GM18502 (cell line): ENCODE results near the gene LRG1.
"Not testable (repeated sequence)": the region's sequence is repeated elsewhere in the genome, so short reads cannot be mapped to it uniquely, and the experiment has no call there.

Experiments
- ATAC-seq: cut with Tn5 transposase; IDR thresholded peaks from one replicate; pipeline ENCODE4 v1.9.1; 2021; ENCODE audit warnings: mild to moderate bottlenecking; ENCODE audit not compliant: unreplicated experiment, poor library complexity

The LRG1 gene

DNA sequence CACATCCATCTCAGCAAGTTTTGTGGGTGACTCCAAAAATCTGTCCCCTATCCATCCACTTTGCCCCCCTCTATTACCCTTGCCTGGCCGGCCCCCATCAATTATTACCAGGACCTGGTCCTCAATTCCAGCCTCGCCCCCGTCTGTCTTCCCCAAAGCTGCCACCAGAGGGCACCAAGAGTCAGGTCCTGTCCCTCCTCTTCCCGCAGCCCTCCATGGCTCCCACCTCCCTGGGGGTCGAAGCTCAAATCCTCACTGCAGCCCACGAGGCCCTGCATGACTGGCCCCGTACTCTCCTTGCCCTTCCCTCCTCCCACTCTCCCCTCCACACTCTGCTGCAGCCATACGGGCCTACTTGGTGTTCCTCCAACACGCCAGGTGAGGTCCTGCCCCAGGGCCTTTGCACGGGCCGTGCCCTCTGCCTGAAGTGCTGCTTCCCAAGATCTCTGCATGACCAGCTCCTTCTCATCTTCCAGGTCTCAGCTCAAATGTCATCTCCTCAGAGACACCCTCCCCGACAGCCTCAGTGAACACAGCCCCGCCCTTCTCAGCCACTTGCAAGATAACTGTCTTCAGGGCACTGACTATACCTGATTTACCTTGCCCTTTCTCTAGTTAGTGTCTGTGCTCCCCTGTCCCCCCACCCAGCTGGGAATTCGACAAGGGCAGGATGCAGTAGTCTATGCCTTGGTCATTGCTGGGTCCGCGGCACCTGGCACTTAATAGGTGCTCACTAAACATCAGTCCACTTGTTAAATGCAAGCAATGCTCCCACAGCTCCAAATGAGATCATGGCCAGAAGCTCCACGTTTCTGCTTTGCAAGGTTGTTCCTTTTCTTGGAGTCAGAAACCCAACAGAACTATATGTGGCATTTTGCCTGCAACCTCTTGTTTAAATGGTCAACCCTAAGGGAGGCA lies 36.4 kb upstream of the LRG1 start:
- no peak for ATAC-seq

DNA sequence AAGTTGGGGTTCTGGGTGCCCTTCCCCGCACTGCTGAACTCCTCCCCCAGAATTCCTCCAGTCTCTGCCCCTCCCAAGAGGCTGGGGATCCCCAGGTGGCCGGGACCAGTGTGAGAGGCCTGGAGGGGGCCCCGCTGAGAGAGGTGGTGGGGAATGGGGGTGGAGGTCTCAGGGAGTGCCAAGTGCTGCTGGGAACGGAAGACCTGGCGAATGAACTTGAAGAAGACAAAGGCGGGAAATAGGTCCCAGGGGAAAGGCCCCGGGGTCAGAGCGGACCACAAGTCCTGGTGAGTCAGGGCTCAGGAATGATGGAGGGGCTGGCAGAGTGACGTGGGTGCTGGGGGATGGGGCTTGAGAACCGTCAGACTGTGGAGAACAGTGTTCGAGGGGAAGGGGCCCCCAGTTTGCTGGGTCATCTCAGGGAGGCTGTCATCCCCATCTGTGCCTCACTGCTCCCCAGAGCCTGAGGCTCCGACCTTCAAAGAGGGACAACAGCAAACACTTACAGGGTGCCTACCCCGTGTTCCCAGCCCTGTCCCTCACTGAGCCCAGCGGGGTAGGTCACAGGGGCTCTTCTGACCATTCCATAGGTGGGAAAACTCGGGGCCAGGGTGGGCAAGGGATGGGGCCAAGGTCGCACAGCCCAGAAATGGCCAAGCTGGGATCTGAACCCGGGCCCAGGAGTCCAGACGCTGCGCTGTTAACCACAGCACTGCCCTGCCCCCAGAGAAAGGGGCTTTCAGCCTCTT lies 35.6 kb upstream of the LRG1 start:
- no peak for ATAC-seq

DNA sequence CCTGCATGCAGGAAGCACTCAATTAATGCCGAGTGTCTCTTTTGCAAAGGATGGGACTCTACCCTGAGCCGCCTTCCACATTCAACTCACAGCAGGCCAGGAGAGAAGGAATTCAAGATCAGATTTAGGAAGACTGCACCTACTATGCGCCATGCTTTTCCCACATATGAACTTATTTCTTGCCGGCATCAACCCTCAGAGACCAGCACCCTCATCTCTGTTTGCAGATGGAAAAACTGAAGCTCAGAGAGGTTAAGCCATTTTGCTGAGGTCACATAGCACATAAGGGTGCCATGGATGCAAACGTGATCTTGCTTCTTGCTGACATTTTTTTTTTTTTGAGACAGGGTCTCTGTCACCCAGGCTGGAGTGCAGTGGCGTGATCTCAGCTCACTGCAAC lies 33.8 kb upstream of the LRG1 start:
- no peak for ATAC-seq

DNA sequence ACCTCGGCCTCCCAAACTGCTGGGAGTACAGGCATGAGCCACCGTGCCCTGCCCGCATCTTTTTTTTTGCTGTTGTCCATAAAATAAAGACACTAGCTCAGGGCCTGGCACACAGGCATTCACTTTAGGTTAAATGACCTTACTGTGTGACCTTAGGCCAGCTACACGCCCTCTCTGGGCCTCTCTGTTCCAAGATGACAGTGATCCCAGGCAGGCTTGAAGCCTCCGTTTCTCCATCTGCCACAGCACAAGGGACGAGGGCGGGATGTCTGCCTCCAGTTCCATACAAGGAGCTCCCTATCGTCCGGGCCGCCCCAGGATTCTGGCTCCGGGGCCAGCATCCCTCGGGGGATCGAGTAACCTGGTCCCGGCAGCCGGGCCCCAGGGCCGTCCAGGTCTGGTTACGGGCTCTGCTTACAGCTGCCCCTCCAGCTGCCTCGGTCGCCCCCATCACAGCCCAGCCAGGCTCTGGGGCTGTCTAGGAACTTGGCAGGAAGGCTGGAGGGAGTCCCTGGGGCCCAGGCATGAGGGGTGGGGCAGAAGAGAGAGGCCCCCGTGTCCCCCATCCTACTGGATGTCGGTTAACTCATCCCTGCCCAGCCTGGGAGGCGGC lies 31.6 kb upstream of the LRG1 start:
- no peak for ATAC-seq

DNA sequence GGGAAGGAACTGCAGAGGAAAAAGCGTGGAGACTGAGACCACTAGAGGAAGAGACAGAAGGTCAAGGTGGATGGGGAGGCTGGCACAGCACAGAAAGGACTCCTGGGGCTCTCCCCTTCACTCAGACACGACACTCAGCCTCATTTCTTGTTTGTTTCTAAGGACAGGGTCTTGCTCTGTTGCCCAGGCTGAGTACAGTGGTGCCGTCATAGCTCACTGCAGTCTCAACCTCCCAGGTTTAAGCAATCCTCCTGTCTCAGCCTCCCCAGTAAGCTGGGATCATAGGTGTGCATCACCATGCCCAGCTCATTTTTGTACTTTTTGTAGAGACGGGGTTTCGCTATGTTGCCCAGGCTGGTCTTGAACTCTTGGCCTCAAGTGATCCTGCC lies 31.1 kb upstream of the LRG1 start:
- no peak for ATAC-seq

DNA sequence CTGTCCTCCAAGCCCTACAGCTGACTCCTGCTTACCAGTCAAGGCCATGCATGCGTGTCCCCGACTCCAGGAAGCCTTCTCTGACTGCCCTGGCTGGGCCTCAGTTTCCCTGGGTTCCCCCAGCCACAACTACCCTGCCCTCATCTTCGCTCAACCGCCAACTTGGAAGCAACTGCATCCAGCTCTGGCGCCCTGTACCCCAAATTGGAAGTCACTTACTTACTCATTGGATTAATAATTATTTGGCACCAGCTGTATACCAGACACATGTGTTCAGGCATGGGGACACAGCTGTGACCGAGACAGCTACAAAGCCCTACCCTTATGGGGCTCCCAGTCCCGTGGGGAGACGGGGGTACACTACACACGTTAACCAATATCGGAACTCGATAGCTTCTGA lies 30.6 kb upstream of the LRG1 start:
- no peak for ATAC-seq

DNA sequence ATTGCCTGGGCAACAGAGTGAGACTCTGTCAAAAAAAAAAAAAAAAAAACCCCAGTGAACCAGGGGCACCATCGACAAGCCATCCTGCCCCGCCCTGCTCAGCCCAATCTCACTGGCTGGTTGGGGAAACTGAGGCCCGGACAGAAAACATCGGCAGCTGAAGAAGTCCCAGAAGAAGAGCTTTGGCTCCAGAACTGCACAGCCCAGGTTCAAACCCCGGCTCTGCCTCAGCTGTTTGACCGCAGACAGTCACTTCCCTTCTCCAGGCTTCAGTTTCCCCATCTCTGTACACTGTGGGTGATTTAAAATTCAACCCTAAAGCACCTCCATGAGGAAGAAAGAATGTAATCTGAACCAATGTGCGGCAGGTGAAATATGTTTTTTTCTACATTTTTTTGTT lies 29.1 kb upstream of the LRG1 start:
- ATAC-seq, result no peak

DNA sequence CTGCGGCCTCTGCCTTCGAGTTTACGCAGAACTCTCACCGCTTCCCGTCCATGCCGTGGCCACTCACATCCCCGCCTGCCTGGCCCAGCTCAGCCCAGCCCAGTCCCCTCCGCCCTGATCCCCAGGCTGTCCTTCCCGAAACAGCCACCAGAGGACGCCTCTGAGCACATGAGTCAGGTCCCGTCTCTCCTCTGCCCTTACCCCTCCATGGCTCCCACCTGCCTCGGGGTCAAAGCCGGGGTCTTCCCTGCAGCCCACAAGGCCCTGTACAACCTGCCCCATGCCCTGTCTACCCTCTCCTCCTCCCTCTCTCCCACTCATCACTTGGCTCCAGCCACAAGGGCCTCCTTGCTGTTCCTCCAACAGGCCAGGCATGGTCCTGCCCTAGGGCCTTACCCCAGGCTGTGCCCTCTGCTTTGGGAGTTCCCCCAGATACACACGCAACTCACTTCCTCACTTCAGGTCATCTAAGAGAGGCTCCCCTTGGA lies 27.8 kb upstream of the LRG1 start:
- no peak for ATAC-seq

DNA sequence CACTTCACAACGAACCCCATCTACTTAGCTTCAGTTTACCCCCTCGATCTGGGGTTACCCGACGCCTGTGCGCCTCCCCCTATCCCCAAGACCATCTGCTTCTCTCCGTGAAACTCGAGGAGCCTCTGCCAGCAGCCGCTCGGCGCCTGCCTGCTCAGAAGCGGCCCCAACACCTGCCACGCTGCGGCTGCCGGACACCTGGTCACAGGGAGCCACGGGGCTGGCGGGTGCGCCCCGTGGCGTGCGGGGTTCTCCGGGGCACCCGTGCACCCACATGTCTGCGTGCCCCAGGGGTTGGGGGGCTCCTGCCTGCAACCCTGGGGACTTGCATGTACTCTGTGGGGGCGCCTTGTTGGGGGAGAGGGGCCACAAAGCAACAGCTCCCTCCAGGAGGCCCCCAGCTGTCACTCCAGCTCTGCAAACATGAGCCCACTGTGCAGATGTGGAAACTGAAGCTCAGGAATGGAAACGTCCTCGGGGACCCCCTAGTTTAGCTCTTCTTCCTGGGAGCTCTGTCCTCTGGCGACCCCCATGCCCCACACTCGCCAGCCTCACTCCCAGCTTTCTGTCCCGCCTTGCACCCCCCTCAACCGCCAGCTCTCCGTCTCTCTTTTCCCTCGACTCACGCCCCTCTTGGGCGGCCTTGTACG lies 26.7 kb upstream of the LRG1 start:
- no peak for ATAC-seq

DNA sequence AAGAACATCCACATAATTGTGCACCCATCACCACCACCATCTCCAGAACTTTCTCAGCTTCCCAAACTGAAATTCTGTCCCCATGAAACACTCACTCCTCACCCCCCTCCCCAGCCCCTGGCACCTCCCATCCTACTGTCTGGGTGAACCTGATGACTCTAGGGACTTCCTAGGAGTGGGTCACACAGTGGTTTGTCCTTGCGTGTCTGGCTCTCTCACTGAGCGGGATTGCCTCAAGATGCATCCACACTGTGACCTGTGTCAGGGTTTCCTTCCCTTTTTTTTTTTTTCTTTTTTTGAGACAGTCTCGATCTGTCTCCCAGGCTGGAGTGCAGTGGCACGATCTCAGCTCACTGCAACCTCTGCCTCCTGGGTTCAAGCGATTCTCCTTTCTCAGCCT lies 23.7 kb upstream of the LRG1 start:
- ATAC-seq, result not testable (repeated sequence)

DNA sequence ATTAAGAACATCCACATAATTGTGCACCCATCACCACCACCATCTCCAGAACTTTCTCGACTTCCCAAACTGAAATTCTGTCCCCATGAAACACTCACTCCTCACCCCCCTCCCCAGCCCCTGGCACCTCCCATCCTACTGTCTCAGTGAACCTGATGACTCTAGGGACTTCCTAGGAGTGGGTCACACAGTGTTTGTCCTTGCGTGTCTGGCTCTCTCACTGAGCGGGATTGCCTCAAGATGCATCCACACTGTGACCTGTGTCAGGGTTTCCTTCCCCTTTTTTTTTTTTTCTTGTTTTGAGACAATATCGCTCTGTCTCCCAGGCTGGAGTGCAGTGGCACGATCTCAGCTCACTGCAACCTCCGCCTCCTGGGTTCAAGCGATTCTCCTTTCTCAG lies 22.2 kb upstream of the LRG1 start:
- not testable (repeated sequence) for ATAC-seq

DNA sequence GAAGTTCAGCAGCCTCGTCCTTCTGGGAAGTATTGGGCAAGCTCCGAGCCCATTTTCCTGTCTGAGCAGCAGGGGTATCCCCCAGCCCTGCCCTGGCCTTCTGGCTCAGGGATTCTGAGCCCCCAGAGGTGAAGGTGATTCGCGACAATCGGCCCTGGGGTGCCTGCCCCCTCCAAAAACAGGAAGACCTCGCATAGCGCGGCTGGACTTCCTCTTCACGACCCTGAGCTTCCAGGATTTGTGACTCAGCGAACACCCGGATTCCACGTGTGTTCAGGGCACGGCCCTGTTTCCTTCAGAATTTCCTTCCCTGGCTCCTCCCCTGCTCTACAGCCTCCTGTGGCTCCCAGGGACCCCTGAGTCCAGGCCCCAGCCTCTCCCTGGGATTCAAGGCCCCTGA lies 19.7 kb upstream of the LRG1 start, which contains the start of gene SEMA6B:
TSS of gene SEMA6B (minus strand) at position 116 of the 400 bp plus-strand sequence. CDS start 1,227 bp downstream, outside the sequence.
- ATAC-seq, result no peak

DNA sequence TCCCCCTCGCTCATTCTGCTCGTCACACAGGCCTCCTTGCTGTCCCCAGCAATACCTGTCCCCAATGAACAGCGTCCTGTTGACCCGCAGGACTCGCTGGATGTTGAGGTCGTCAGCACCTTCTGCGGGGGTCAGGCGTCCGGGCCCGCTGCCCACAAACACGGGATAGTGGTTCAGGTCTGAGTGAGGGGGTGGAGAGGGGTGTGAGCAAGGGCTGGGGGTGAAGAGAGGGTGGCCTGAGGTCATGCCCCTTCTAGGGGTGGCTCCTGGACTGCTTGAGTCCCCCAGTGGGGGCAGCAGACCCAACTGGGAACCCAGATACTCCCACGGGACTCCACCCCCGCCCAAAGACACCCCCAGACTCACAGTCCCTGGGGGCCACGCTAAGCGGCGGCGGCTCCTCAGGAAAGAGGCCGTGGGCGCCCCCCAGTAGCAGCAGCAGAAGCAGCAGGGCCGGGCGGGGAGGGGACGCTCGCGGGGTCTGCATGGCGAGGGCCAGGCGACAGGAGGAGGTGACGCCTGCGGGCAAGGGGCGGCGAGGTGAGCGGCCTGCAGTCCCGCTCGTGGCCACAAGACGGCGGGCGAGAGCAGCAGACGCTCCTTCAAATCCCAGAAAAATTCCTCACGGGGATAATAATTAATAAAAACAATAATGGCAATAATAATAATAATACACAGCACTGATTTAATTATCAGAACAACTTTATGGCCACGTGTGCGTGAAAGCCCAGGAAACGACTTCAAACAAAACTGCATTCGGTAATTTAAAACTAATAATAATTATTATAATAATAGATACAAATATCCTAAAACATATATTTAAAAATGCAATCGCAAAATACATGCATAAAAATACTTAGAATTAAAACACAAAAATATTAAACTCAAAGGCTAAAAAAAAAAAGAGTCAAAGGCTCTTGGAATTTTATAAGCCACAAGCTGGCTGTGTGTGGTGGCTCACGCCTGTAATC lies 18.4 kb upstream of the LRG1 start:
- no peak for ATAC-seq

DNA sequence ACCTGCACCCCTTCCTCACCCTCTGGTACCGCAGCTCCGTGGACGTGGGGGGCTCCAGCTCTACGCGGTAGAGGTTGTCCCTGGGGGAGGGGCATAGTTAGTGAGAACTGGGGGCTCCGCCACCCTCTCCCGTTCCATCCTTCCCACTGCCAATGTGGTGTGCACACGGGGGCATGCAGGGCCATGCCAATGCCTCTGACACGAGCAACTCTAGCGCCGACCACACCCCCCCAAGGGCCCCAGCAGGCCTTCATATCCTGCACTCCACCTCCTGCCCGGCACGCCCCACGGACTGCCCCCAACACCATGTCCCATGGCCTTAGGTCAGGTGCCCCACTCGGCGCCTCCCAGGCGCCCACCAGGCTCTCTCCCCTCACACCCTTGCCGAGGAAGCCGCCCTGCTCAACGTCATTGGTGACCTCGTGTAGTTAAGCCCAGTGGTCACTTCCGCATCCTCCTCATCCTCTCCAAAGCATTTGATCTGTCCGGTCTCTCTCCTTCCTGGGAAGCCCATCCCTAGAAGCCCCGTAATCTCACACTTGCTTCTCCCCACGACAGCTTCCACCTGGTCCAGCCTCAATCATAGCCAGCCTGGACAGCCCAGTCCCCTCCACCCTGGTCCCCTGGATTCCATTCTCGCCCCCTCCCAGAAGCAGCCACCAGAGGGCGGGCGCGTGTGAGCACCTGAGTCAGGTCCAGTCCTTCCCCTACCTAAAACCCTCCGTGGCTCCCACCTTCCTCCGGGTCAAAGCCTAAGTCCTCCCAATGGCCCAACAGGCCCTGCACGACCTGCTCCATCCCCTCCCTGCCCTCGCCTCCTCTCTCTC lies 17.5 kb upstream of the LRG1 start:
- ATAC-seq, result no peak

DNA sequence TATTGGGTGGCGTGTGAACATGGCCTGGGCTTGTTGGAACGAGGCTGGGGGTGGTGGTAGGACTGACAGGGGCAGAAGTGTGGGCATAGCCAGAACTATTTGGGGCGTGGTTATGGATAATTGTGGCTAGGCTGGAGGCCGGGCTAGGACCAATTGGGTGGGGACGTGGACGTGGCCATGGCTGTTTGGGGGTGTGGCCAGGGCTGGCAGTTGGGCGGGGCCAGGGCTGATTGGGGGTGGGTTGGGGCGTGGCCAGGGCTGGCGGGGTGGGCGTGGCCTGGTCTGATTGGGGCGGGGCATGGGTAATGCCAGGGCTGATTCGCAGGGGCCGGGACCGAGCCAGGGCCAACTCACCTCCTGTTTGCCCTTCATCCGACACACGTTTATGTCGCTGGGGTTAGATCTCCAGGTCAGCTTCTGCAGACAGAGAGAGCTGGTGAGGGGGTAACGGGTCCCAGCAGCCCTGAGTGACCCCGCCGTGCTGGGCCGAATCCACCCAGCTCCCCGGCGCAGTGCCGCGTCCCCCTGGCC lies 16.8 kb upstream of the LRG1 start:
- ATAC-seq, result no peak

DNA sequence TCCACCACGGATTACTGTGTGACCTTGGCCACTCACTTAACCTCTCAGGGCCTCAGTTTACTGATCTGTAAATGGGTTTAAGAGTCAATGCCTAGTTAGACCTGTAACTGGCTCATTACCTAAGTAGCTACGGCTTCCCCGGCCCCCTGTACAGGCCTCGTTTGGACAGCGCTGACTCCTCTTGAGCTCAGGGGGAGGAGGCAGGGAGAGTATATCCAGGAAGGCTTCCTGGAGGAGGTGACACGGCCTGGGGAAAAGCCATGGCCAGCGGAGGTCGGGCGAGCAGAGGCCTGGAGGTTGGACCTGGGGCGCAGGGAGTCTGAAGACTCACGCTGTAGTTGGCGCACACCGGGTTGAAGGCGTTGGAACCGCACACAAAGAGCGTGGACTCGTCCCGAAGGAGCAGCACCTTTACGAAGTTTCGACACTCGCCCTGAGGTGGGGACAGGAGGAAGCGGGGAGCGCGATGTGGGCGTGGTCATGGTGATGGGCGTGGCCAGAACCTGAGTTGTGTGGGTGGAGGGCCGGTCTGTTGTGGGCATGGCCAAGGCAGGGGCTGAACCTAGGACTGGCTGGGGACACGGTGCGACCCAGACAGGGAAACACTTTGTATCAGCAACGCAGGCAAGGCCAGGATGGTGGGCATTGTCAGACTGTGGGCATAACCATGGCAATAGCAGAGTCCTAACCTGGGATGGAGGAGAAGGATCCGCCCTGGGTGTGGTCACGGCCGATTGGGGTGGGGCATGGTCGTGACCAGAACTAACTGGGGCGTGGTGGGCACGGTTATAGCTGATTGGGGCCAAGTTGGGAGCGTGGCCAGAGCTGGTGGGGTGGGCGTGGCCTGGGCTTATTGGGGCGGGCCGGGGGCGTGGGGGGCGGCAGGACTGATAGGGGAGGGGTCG lies 16.1 kb upstream of the LRG1 start:
- no peak for ATAC-seq

DNA sequence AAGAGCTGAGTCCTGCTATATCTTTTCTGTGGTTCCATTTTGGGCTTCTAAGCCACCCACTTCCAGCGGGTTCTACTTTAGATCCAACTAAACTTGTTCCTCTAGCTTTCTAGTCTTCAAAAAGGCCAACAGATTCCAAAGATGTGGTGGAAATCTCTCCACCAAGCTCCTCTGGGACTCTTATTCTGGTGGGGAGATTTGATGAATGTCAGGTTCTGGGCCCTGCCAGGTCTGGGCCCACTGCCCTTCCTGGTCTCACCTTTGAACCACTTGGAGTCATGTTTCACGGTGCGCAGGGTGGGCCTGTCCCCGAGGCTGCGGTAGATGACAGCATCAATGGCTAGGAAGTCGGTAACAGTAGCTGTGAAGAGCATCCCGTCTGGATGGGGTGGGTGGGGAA lies 14.9 kb upstream of the LRG1 start:
- ATAC-seq, result no peak
